22Rv1 (cell line): ENCODE data around the gene ABHD14A.

ENCODE experiments used
- H3K27ac ChIP-seq: fragments of 450-650 bp; 2 replicates; pipeline ENCODE4 v1.5.1; 2017
- ZFX ChIP-seq: fragments of 450-650 bp; IDR thresholded peaks from 2 replicates; pipeline ENCODE4 v1.6.1; 2017; ENCODE audit warnings: antibody characterized with exemption, borderline replicate concordance
- TF ChIP-seq, protein P1 (sequence below): fragments of 450-650 bp; IDR thresholded peaks from 2 replicates; pipeline ENCODE4 v1.5.1; 2017; ENCODE audit warnings: mild to moderate bottlenecking

Gene ABHD14A

GRCh38 chr3:52026041-52026440, 51.2 kb downstream of the ABHD14A start:
- no peak overlapping the region for H3K27ac ChIP-seq

GRCh38 chr3:52028572-52028971, 53.7 kb downstream of the ABHD14A start:
- H3K27ac ChIP-seq, result no peak overlapping the region

More at GRCh38 chr3:52026041-52026440, 51.2 kb downstream of the ABHD14A start:
- TF ChIP-seq ZFX, result no peak
- TF ChIP-seq, protein P1, sequence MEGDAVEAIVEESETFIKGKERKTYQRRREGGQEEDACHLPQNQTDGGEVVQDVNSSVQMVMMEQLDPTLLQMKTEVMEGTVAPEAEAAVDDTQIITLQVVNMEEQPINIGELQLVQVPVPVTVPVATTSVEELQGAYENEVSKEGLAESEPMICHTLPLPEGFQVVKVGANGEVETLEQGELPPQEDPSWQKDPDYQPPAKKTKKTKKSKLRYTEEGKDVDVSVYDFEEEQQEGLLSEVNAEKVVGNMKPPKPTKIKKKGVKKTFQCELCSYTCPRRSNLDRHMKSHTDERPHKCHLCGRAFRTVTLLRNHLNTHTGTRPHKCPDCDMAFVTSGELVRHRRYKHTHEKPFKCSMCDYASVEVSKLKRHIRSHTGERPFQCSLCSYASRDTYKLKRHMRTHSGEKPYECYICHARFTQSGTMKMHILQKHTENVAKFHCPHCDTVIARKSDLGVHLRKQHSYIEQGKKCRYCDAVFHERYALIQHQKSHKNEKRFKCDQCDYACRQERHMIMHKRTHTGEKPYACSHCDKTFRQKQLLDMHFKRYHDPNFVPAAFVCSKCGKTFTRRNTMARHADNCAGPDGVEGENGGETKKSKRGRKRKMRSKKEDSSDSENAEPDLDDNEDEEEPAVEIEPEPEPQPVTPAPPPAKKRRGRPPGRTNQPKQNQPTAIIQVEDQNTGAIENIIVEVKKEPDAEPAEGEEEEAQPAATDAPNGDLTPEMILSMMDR, result no peak

GRCh38 chr3:52029053-52029452, 54.2 kb downstream of the ABHD14A start:
- H3K27ac ChIP-seq, result no peak overlapping the region
- TF ChIP-seq ZFX, result no peak
- TF ChIP-seq, protein P1, result no peak

More at GRCh38 chr3:52028572-52028971, 53.7 kb downstream of the ABHD14A start:
- no peak for TF ChIP-seq ZFX
- TF ChIP-seq, protein P1, result no peak

- TF ChIP-seq, protein P1, result no peak
- H3K27ac ChIP-seq, result no peak overlapping the region
These were observed 54.7 kb downstream of the ABHD14A start for GRCh38 chr3:52029535-52029934.
